Measurements from ENCODE around the gene MCRIP2.

MCRIP2 gene

GRCh38 chr16:603933-604332 is 37.7 kb upstream of the MCRIP2 start:
- Mint-ChIP-seq H3K4me1 (peaks cover 28% of the 10 kb centered on the region), H3K4me3 (no peak overlapping the region), H3K9me3 (peaks cover 45% of the 10 kb centered on the region), H3K27me3 (ENCODE audit: low read depth, poor library complexity) (peaks cover 7% of the 10 kb centered on the region), H3K27ac (no peak overlapping the region), H3K36me3 (ENCODE audit: low read depth) (peaks cover 70% of the 10 kb centered on the region)
- no peak for TF ChIP-seq CTCF (IDR thresholded peaks at IDR 0.05)
- DNase-seq = no peak

DNA sequence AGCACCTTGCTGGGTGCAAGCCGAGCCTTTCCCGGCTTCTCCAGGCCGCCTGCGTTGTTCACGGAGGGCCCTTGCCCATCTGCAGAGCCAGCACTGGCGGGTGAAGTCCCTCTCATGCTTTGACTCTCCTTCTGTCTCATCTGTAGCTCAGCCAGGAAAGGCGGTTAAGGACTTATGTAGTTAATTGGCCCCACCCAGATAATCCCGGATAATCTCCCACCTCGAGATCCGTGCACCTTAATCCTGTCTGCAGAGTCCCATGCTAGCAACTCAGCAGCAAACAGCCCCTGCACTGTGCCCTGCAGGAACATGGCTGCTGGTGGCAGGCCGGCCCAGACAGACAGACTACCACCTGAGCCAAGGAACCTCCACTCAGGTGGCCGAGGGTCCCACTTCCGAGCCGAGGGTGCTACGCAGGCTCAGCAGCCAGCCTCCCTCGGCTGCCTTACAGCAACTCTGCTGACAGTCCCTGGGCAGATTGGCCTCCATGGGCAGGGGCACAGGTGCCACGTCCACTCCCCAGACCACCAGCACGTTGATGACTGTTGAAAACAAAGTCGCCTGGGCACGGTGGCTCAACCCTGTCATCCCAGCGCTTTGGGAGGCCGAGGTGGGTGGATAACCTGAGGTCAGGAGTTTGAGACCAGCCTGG is 34.8 kb upstream of the MCRIP2 start:
- no peak overlapping the region for H3K4me3 Mint-ChIP-seq

GRCh38 chr16:608019-608418 is 33.6 kb upstream of the MCRIP2 start:
- H3K4me1 Mint-ChIP-seq = peaks cover 34% of the 10 kb centered on the region
- H3K27me3 Mint-ChIP-seq (ENCODE audit: low read depth, poor library complexity) = peaks cover 3% of the 10 kb centered on the region
- TF ChIP-seq CTCF (IDR thresholded peaks at IDR 0.05) = no peak
- DNase-seq = no peak
- peaks cover 58% of the 10 kb centered on the region for H3K36me3 Mint-ChIP-seq (ENCODE audit: low read depth)
- no peak overlapping the region for H3K27ac Mint-ChIP-seq
- H3K9me3 Mint-ChIP-seq = peaks cover 45% of the 10 kb centered on the region
- no peak overlapping the region for H3K4me3 Mint-ChIP-seq

More for the DNA sequence above, 34.8 kb upstream of the MCRIP2 start:
- Mint-ChIP-seq H3K9me3 (peaks cover 50% of the 10 kb centered on the region), H3K36me3 (ENCODE audit: low read depth) (peaks cover 63% of the 10 kb centered on the region), H3K27ac (no peak overlapping the region), H3K27me3 (ENCODE audit: low read depth, poor library complexity) (peaks cover 7% of the 10 kb centered on the region), H3K4me1 (peaks cover 39% of the 10 kb centered on the region)
- DNase-seq = no peak
- TF ChIP-seq CTCF (IDR thresholded peaks at IDR 0.05) = no peak

GRCh38 chr16:609316-609715 is 32.3 kb upstream of the MCRIP2 start:
- Mint-ChIP-seq H3K9me3 (peaks cover 46% of the 10 kb centered on the region), H3K27ac (peak overlapping the region; percentile 83), H3K4me3 (no peak overlapping the region), H3K4me1 (peaks cover 28% of the 10 kb centered on the region), H3K36me3 (ENCODE audit: low read depth) (peaks cover 58% of the 10 kb centered on the region), H3K27me3 (ENCODE audit: low read depth, poor library complexity) (peaks cover 3% of the 10 kb centered on the region)
- no peak for DNase-seq
- TF ChIP-seq CTCF (IDR thresholded peaks at IDR 0.05) = no peak

- no peak for DNase-seq
- Mint-ChIP-seq H3K36me3 (ENCODE audit: low read depth) (peaks cover 58% of the 10 kb centered on the region), H3K9me3 (peaks cover 45% of the 10 kb centered on the region), H3K4me3 (no peak overlapping the region), H3K27me3 (ENCODE audit: low read depth, poor library complexity) (peaks cover 3% of the 10 kb centered on the region), H3K27ac (peak overlapping the region; percentile 82), H3K4me1 (peaks cover 33% of the 10 kb centered on the region)
- TF ChIP-seq CTCF (IDR thresholded peaks at IDR 0.05) = no peak
Measured at GRCh38 chr16:609984-610383, 31.6 kb upstream of the MCRIP2 start.
